Fibroblast of skin of right quadriceps (primary cell): ENCODE measurements around the gene CFDP1.

Experiments used
- DNase-seq: peaks from one replicate; pipeline ENCODE4 v3.0.0-alpha.2; 2013

CFDP1 gene

DNA sequence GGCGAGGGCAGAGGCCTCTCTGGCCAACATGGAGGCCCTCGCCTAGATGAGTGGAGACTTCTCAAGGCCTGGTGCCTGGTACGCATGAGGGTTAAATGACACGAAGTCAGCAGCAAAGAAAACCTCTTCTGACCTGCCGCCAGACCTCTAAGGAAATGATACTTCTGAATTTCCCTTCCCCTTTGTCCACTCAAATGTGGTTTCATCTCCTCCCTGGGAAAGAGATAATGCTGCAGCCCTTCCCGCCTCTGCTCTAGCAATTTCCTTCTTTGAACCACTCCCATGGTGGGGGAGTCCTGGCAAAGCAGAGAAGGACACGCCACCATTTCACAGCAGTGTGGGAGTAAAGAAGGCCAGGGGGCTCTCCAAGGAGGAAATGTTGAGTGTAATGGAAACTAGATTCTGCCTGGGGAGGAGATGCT is 116.2 kb downstream of the CFDP1 start:
- no peak for DNase-seq

DNA sequence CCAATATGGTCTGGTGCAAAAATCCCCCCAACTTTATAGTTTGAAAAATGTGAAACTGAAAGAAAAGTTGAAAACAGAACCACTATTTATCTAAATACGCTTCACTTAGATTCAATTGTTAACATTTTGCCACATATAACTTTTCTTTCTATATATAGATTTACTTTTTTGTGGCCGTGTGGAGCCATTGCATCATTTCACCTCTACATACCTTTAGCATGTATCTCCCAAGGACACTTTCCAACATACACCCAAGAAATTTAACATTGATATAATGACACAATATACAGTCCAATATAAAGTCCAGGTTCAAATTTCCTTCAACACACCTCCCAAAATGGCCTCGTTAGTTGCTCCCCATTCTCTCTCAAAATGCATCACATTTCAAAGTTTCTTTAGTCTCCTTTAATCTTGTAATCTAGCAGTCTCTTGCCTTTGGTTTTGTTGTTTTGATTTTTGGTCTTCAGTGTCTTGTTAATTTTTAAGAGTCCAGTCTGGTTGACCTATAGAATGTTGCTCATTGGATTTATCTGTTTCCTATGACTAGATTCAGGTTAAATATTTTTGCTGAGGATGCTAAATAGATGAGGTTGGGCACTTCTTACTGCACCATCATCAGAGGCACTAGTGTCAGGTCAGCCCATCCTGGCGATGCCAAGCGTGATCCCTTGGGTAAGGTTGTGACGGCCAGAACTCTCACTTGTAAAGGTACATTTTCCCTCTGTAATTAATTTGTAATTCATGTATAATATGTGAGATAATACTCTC is 117.6 kb downstream of the CFDP1 start:
- no peak for DNase-seq

DNA sequence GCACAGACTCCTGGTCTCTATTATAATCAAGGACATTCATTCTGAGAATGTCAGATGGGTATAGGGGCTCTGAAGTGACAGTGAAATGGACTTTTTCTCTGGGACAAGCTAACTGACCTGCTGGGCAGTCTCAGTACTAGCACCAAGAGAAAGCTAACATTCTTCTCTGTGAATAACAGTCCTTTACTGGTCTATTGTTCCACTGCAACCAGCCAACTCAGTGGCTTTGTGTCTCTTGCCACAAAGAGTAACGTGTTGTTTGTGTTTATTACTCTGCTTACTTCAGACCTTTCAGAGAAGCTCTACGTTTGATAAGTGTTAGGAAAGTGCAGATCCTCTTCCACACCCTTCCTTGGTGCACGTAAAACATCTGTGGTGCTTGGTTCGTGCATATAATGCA is 120.4 kb downstream of the CFDP1 start:
- no peak for DNase-seq

DNA sequence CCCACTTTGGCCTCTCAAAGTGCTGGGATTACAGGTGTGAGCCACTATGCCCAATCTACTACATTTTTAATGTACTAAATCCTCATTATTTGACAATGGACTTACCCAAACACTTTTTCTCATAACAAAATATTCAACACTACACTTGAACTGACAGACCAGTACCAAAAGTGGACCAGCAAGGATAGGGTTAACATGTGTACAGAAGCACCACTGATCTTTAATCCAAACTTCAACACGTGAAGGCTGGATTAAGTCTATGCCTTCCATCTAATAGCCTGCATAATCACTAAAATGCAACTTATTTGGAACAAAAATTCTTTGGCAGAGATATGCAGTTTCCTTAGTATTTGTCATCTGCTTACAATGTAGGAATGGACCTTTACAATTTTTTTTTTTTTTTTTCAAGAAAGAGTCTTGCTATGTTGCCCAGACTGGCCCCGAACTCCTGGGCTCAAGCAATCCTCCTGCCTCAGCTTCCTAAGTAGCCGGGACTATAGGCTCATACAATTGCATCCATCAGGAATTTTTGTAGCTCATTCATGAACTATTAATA is 121.8 kb downstream of the CFDP1 start:
- DNase-seq: peak; percentile 47

DNA sequence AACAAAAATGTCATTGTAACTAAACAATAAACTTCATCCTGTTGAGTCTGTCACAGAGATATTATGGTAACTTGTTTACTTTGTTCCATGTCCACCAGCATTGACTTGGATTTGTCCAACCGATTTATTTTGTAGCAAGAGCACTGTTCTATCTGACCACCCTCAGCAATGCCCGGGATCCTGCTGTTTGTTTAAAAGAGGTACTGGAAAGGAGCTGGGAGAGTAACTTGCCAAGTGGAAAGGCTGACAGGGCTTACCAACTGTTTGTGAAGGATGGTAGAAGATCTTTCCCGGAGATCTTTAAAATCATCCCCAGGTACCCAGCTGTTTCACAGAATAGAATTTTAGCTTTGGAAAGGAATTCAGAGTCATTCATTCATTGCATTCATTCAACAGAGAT is 122.8 kb downstream of the CFDP1 start:
- DNase-seq: no peak

DNA sequence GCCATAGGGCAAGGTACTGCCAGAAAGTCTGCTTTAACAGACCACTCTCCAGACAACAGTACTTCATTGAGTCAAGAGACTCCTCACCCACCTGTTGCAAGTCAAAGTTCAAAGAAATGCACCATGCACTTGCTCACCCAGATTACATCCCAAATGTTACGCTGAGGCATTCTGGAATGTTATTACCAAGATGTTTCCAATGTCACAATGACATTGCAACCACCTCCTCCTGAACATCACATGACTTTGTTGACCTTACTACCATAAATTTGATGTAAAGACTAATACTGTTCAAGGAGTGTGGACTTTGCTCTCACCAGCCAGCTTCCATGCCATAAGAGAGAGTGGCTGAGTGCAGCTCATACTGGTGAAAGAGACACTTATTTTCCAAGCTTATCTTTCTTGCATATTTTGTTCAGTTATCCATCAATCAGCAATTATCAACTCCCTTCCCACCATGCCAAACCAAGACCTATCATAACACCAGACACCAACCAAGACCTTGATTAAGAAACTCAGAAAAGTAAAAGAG is 123.3 kb downstream of the CFDP1 start:
- DNase-seq: no peak

DNA sequence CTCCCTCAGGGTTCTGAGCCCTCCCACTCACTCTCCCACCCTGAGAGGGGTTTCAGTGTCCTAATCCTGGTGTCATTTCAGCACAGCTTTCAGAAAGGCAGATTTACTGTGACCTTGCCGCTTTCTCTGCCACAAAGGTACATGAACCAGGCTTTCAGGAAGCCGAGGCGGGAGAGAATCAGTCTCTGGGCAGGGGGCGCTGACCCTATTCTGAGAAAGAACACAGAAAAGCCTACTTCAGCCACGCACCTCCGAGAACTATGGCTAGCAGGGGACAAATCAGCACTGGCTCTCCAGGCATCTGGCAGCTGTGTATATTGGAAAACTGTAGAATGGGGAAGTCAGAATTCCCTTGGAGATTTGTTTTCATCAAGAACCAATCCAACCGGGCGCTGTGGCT is 124.1 kb downstream of the CFDP1 start:
- no peak for DNase-seq

DNA sequence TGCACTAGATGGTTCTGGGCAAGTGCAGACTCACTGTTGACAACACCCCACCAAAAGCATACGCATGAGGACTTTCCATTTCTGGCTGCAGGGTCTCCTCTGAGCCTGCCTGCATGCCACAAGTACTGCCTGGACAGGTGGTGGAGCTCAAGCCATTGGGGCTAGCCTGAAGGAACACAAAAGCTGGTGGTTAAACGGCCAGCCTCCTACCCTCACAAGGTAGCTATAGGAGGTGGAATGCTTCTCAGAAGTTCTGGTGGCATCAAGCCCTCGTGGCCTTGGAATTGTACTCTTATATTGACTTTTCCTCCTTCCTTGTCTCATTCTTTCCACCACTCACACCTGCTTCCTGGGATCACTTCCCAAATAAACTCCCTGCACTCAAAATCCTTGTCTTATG is 125.3 kb downstream of the CFDP1 start:
- DNase-seq: no peak

DNA sequence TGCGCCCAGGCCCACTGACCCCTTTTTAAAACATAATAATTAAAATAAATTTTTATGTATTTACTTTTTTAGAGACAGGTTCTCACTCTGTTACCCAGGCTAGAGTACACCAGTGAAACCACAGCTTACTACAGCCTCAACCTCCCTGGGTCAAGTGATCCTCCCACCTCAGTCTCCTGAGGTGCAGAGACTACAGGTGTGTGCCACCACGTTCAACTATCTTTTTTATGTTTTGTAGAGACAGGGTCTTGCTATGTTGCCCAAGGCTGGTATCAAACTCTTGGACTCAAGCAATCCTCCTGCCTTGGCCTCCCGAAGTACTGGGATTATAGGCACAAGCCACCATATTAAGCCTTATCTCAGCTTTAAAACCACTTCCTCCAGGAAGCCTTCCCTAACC is 125.8 kb downstream of the CFDP1 start:
- no peak for DNase-seq

DNA sequence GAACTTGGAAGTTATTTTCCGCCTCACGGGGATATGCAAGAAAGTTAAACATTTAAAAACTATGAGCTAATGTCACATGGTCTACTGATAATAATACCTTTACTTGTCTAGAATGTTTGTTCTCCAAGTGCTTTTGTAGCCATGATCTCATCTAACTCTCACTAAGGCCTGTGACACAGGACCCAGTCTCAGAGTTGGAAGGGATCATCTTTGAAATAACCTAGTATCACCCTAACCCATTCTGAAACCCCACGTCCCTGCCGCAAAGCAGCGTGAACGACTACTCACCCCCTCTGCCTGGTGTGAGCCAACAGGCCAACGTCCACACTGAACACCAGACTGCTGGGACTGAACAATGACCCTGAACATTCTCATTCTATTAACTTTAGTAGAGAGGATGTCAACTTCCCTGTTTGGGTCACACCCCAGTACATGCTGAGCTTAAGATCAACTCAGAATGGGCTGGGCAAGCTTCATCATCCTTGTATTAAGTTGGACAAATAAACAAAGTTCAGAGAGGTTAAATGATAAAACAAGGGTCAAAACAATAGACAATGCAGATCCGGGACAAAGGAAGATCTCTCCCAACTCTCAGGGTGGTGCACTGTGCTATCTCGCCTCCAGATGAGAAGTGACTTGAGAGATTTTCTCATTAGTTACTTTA is 127.1 kb downstream of the CFDP1 start:
- no peak for DNase-seq

DNA sequence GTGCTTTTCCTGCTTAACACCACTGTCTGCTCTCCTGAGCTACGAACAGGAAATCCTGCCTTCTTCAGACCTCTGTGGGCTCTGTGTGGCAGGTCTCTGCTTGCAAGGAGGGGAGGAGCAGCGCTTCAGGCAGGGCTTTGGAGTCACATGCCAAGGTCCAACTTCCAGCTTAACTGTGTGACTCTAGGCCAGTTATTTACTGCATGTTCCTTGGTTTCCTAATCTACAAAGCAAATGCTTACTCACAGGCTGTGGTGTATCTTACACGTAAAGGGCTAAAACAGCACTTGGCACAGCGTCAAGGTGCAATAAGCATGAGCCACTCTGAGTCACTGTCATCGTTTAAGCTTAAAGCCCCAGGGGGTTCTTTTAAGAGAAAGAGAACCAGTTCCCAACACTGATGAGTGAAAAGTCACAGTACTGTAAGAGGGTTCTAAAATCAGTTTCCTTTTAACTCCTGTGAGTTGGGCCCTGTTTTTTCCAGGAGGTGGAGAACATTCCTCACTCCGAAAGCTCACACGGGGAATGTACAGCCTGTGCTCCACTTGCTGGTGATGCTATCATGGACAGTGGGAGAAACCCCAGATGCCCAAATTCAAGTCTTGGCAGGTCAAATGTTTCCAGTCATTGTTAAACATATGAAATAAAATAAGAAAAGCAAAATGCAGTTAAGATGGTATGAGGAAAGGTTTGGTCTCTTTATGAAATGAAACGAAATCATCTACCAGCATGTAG is 127.8 kb downstream of the CFDP1 start:
- peak; percentile 100 for DNase-seq

DNA sequence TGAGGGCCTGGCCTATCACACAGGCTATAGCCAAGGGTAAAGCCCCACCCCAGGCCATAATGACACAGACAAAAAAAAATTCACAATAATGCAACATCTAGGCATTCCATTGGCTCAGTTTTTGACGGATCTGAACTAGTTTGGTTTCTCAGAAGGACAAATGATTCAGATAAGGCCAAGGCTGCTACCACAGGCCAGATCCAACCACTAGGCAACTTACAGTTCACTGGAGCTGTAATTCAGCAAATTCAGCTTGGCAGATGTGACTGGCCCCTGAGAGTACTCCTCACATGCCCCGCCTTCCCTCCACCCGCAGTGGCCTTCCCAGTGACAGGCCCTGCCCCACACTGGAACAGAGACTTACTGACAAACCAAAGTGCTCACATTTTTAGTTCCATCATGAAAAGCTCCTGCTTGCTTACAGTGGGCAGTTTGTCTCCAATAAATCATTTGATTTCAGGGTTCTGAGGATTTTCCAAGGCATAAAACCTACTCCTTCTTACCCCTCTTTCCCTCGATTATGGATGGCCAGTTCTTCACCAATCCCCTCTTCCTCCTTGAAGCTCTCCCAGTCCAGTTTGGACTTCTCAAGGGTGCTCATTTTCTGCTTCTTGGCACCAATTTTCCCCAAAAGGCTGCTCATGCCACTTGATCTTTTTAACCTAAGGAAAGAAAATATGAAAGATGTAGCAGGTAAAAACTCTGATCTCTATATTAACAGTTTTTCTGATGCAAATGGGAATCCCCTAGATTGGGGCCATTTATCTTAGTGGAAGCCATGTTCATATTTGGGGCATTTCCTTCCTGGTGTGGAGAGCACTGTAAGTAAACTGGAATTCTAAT is 128.6 kb downstream of the CFDP1 start:
- DNase-seq: peak; percentile 70

DNA sequence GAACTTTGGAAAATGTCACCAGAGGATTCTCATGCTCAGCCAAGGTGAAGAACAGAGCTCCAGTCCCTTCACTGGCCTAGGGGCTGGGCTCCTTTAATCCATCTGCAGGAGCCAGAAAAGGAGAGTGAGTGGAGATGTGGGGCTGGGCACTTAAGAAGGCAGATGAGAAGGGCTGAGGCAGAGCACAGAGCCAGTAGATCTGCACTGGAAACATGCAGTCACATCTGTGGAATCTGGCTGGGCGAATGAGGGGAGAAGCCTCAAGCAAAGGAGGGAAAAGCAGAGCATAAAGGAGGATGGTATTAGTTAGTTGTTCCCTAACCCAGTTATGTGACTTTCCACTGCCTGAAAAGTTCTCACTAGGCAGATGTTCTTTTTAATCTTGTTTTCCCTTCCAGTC is 131.5 kb downstream of the CFDP1 start:
- DNase-seq: no peak

DNA sequence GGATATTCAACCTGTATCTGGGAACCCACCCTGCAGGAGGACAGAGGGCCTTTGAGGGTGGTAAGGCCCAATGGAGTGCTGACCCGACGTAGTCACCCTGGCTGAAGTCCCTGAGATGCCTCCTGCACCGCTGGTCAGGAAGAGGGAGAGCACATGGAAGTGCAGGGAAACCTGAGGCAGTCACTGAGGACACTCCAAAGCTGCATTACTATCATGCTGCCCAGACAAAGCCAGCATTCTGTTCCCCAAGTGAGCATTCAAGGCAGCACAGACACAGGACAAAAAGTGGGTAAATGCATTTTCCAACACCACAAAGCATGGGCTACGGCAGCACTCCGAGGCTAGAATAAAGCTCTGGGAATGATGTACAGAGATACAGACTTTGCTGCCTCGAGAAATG is 135.0 kb downstream of the CFDP1 start:
- DNase-seq: no peak

DNA sequence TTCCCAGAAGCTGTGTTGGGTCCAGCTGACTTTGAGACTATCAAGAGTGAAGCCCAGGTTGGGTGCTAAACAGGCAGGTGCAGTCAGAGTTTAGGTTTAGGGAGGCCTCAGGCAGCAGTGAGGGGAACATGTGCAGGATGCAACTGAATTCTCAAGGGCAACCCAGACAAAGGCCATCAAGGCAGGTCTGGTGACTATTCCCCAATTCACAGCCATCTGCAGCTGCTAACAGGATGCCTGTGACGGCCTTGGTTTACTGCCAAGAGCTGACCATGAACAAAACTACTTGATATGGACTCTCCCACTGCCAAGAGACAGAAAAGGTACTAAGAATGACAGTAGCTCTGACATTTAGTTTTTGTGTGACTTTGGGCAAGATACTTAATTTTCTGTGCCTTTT is 136.7 kb downstream of the CFDP1 start:
- no peak for DNase-seq

DNA sequence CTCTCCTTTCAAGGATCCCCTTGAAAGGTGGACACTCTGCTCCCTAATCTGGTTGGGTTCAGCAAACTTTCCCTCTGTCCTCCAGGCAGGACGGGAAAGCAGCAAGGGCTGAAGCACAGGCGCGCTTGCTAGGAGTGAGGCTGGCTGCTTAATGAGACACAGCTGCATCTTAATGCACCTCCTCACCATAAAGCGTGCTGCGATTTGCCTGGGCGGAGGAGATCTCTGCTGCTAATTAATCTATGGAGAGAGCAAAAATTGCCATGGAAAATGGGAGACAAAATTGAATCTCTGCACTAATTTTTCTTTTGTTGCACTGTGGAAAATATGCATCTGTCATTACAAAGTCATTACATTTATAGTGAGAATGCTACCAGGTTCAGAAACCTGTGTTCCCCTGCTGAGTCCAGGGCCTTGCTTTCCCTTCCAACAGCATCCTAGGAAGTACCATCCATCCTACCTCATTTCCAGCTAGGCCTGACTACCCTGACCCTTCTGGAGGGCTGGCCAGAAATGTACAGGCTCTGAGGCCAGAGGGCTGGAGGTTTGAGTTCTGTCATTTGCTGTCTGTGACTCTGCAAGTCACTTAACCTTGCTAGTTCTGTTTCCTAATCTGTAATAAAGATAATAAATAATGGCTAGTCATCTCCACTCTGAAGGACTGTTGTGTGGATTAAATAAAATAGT is 138.4 kb downstream of the CFDP1 start:
- peak; percentile 60 for DNase-seq

DNA sequence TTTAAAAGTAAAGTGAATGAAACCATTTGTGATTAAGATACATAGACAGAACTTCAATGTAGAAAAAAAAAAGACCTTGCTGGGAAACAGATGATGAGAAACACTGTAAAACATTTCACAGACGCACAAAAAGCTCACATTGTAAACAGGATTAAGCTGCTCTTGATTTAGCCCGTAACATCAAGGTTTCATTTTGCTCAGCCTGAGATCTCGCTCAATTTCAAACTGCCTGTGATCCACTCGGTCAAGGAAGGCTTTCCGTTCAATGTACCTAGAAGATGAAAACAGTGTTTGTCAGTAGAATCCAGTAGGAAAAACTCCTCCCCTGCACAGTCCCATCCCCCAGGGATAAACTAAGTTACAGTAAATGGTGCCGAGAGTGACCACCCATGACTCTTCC is 139.5 kb downstream of the CFDP1 start:
- DNase-seq: peak; percentile 34

DNA sequence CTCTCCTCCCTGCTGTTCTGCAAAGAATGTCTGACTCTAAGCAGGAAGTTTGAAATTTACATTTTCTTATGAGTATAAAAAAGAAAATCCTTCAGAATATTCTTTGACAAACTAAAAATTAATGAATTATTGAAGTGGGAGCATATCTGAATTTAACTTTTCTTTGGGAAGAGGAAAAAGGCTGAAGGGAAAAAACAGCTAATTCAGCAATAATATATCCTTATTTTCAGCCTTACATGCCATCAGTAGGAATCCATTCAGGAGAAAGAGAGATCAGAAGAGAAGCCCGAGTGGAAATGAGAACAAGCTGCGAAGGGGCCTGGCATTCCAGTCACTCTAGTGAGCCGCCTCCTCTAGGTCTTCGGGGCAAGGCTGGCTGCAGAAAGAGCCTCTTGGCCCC is 140.1 kb downstream of the CFDP1 start:
- DNase-seq: no peak

DNA sequence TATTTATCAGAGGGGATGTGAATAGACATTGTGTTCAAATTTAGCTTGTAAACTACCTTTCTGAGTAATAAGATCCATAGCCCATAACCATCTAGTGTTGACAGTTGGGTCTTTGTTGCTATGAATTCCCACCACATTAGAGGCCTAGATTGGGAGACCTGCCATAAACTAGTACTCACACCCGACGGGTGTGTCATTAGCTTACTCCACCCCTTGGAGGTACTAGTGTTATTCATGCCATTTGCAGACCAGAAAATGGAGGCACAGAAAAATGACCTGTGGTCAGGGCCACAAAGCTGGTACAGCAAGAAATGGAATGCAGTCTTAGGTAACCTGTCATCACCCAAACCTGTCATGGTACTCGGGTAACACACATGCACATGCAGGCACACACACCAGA is 140.6 kb downstream of the CFDP1 start:
- no peak for DNase-seq

DNA sequence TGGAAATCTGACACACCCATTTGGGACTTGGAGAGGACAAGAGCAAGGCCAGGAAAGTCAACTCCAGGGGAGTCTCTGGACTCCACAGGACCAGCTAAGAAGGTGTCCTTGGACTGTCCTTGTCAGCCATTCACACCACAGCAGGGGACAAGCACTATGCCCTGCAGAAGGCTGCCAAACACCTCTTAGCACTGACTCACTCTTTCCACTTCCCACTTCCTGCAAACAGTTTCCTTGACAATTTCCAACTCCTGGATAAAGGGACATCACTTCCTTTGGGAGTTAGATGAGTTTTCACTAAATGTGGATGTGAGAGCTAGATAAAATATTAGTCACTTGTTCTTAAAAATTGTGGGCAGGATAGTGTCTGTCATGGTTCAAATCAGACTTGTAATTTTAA is 144.1 kb downstream of the CFDP1 start:
- no peak for DNase-seq

DNA sequence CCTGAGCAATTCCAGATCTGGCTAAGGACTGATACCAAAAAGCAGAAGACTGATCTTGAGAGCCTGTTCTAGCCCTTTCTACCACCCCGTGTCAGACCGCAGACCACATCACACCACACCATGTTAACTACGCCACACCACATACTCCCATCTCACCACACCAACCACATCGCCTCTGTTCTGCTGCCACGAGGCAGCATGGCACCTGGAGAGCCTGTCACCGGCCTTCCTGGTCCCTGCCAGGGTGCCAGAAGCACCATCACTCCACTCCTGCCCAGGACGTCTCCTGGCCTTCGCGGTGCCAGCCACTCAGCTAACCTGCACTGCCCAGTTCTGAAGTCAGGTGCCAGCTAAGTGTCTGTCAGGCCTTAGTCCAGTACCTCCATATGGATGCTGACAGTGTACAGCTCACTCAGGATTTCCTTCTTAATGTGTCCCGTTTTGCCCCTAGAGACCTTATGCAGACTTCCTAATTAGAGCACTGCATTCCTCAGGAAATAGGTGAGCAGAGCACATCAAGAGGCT is 144.6 kb downstream of the CFDP1 start:
- no peak for DNase-seq

DNA sequence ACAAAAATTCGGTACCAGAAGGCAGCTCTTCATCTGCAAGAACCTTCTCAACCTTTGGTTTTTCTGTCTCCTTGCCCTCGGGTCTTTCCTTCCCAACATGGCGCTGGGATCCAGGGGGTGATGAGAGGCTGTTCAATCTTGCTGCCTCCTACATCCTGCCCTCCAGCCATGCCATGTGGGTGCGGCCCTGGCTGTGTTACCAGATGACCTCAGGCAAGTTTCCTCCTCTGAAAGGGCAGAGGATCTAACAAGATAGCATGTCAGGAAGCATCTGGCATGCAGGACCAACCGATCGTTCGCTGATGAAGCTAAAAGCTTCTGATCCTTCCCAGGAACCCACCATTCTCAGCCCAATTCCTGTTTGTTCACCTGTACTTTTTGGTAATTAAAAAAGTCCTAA is 145.1 kb downstream of the CFDP1 start:
- no peak for DNase-seq
